ENCODE results near the gene GPR62. TPM values are rescaled to one million over a fixed set of nuclear protein-coding genes. Genes with fewer than 3 reads are reported as not detected.

The GPR62 gene
- total RNA-seq, 4 donors from 2014 or later = 0.13 to 1.8 (median 0.56) TPM; not detected in 1

GRCh38 chr3:51983578-51984268, 28.5 kb downstream of the GPR62 start:
- Histone ChIP-seq H3K36me3 (no peaks in the 10 kb centered on the region), H3K27me3 (no peaks in the 10 kb centered on the region), H3K4me1 (peaks cover 10 to 20% of the 10 kb centered on the region in 2 donors), H3K9me3 (no peaks in the 10 kb centered on the region), H3K4me3 (replicated peaks in 1 of 3) (peak overlapping the region in 2 of 3 donors; percentile 34 to 40), H3K27ac (peak overlapping the region; percentile 89 to 94 (median 93))
- intact Hi-C loops (cut with DNase I) = no loop called here
- 68 to 70% methylated on average over 19 to 22 of the region's 22 CpGs for WGBS, 2 donors
- TF ChIP-seq POLR2A (IDR thresholded peaks at IDR 0.05) = no peak
- TF ChIP-seq CTCF (IDR thresholded peaks at IDR 0.05) = no peak
- no peak for DNase-seq

- Histone ChIP-seq H3K4me1 (peaks cover 12 to 22% of the 10 kb centered on the region in 2 donors), H3K27me3 (no peaks in the 10 kb centered on the region), H3K36me3 (no peaks in the 10 kb centered on the region), H3K4me3 (replicated peaks in 1 of 3) (peak overlapping the region in 1 of 3 donors; percentile 40), H3K27ac (peak overlapping the region in 2 of 3 donors; percentile 89 to 94), H3K9me3 (no peaks in the 10 kb centered on the region)
- TF ChIP-seq POLR2A (IDR thresholded peaks at IDR 0.05) (no peak), CTCF (IDR thresholded peaks at IDR 0.05) (no peak)
- peak in 1 of 2 donors; percentile 44 for DNase-seq
- intact Hi-C loops (cut with DNase I) = no loop called here
Measured at GRCh38 chr3:51984269-51984647, 29.1 kb downstream of the GPR62 start.

GRCh38 chr3:51985063-51985462, 29.9 kb downstream of the GPR62 start:
- H3K9me3 ChIP-seq = no peaks in the 10 kb centered on the region
- no peak for DNase-seq
- no peaks in the 10 kb centered on the region for H3K36me3 ChIP-seq
- TF ChIP-seq CTCF (IDR thresholded peaks at IDR 0.05) (no peak), POLR2A (IDR thresholded peaks at IDR 0.05) (no peak)
- no peaks in the 10 kb centered on the region for H3K27me3 ChIP-seq
- no peak overlapping the region for H3K4me3 ChIP-seq (replicated peaks in 1 of 3)
- WGBS, 2 donors = 83 to 92% methylated on average over 2 to 6 of the region's 6 CpGs
- H3K27ac ChIP-seq = no peak overlapping the region
- peaks cover 17 to 30% of the 10 kb centered on the region in 2 donors for H3K4me1 ChIP-seq
- intact Hi-C loops (cut with DNase I) = no loop called here

- WGBS, 2 donors = 89% methylated on average over 10 of the region's 12 CpGs
- H3K27ac ChIP-seq = no peak overlapping the region
Measured at GRCh38 chr3:51986010-51986947, 31.1 kb downstream of the GPR62 start.

More at GRCh38 chr3:51986010-51986947, 31.1 kb downstream of the GPR62 start:
- TF ChIP-seq CTCF (IDR thresholded peaks at IDR 0.05) (no peak), POLR2A (IDR thresholded peaks at IDR 0.05) (no peak)
- Histone ChIP-seq H3K27me3 (no peaks in the 10 kb centered on the region), H3K36me3 (no peaks in the 10 kb centered on the region), H3K4me3 (replicated peaks in 1 of 3) (no peak overlapping the region), H3K9me3 (no peaks in the 10 kb centered on the region), H3K4me1 (peaks cover 17 to 32% of the 10 kb centered on the region in 2 donors)
- no peak for DNase-seq
- intact Hi-C loops (cut with DNase I) = no loop called here
